Measurements from ENCODE around the gene QPCTL. TPM values are rescaled to one million over a fixed set of nuclear protein-coding genes. Genes with fewer than 3 reads are reported as not detected.

Gene QPCTL
- total RNA-seq, 4 donors from 2014 or later, result 0.75 to 17.3 (median 7.2) TPM

DNA sequence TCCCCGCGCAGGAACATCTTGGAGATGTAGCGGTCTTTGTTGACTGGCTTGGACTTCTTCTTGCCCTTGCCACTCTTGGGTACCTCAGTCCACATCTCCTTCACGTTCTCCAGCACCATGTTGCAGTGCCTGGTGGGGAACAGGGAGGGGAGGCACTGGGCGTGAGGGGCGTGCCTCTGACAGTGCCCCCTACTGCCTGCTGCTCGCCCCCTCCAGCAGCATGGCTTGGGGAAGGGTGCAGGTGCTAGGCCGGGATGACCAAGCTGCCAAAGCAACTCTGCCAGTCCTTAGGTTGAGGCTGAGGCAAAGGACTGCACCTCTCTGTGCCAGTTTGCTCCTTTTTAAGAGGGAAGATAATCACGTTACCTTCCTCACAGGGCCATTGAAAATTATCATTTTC is 4.9 kb upstream of the QPCTL start:
- no peaks in the 10 kb centered on the region for H3K9me3 ChIP-seq
- WGBS, 2 donors (ENCODE audit: low coverage in 1 of 2), result 89% methylated on average over 6 of the region's 9 CpGs; no CpG with 5 or more reads in 1 of the 2 donors
- no peaks in the 10 kb centered on the region for H3K27me3 ChIP-seq
- TF ChIP-seq POLR2A (IDR thresholded peaks at IDR 0.05), result no peak
- TF ChIP-seq EP300 (IDR thresholded peaks at IDR 0.05; ENCODE audit: low read depth), result no peak
- TF ChIP-seq, protein P1, sequence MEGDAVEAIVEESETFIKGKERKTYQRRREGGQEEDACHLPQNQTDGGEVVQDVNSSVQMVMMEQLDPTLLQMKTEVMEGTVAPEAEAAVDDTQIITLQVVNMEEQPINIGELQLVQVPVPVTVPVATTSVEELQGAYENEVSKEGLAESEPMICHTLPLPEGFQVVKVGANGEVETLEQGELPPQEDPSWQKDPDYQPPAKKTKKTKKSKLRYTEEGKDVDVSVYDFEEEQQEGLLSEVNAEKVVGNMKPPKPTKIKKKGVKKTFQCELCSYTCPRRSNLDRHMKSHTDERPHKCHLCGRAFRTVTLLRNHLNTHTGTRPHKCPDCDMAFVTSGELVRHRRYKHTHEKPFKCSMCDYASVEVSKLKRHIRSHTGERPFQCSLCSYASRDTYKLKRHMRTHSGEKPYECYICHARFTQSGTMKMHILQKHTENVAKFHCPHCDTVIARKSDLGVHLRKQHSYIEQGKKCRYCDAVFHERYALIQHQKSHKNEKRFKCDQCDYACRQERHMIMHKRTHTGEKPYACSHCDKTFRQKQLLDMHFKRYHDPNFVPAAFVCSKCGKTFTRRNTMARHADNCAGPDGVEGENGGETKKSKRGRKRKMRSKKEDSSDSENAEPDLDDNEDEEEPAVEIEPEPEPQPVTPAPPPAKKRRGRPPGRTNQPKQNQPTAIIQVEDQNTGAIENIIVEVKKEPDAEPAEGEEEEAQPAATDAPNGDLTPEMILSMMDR (IDR thresholded peaks at IDR 0.05), result no peak
- no peak for TF ChIP-seq POLR2AphosphoS5 (IDR thresholded peaks at IDR 0.05)
- no peak overlapping the region for H3K27ac ChIP-seq
- no peak for DNase-seq
- in situ Hi-C loops (cut with MboI; ENCODE audit: low pct_ligation_motif_present in 1 of 4, low pct_unique_long_range_greater_than_20kb in 1 of 4, low sequenced_read_pairs in 3 of 4) (no loop called here), intact Hi-C loops (cut with DNase I; ENCODE audit: low total_unique reads) (no loop called here)
- H3K4me3 ChIP-seq, result no peak overlapping the region
- H3K4me1 ChIP-seq, result peaks cover 0 to 11% (median 8%) of the 10 kb centered on the region in 4 donors
- peaks cover 0 to 32% (median 12%) of the 10 kb centered on the region in 4 donors for H3K36me3 ChIP-seq

DNA sequence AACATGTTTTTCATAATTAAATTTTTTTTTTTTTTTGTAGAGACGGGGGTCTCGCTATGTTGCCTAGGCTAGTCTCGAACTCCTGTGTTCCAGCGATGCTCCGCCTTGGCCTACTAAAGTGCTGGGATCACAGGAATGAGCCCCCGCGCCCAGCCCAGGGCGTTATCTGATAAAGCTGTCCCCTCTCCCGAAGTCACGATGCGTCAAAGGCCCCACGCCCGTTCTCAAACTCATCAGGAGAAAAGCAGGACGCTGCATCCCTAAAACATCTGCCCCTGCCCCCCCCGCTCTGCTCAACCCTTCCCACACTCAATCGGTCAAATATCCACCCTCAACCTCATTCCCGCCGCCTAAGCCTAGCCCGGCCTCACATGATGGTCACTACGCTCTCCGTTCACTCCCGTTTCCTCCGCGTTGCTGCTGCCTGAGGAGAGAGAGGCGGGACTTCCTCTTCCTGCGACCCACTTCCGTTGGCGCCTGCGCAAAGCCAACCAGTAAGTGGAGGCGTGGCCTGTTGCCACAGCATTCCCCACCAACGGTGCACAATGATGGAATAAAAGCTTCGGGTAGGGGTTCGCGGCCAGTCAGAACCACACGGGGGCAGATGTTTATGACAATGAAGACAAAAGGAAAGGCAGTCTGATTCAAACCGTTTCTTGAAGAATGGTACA is 815 bp upstream of the QPCTL start, which contains the start of gene SNRPD2:
SNRPD2 (minus strand) TSS at position 438 of the 671 bp plus-strand sequence; CDS start at position 373, 65 bp downstream.
- peak; percentile 95 for DNase-seq
- Histone ChIP-seq H3K9me3 (no peaks in the 10 kb centered on the region), H3K4me1 (peaks cover 3 to 17% (median 10%) of the 10 kb centered on the region in 4 donors), H3K4me3 (peak within 1 kb of the TSS; percentile 71 to 97 (median 90)), H3K36me3 (peaks cover 0 to 18% (median 8%) of the 10 kb centered on the region in 4 donors), H3K27me3 (no peaks in the 10 kb centered on the region), H3K27ac (peak within 1 kb of the TSS; percentile 95 to 100 (median 97))
- 0 to 1% methylated on average over 5 to 36 of the region's 36 CpGs for WGBS, 2 donors (ENCODE audit: low coverage in 1 of 2)
- in situ Hi-C loops (cut with MboI; ENCODE audit: low pct_ligation_motif_present in 1 of 4, low pct_unique_long_range_greater_than_20kb in 1 of 4, low sequenced_read_pairs in 3 of 4), result no loop called here
- TF ChIP-seq EP300 (IDR thresholded peaks at IDR 0.05; ENCODE audit: low read depth) (no peak), POLR2A (IDR thresholded peaks at IDR 0.05) (peak; percentile 93), POLR2AphosphoS5 (IDR thresholded peaks at IDR 0.05) (peak; percentile 95 to 97 (median 96))
- TF ChIP-seq, protein P1 (IDR thresholded peaks at IDR 0.05), result peak in 1 of 5 experiments; percentile 8
- intact Hi-C loops (cut with DNase I; ENCODE audit: low total_unique reads), result no loop called here

DNA sequence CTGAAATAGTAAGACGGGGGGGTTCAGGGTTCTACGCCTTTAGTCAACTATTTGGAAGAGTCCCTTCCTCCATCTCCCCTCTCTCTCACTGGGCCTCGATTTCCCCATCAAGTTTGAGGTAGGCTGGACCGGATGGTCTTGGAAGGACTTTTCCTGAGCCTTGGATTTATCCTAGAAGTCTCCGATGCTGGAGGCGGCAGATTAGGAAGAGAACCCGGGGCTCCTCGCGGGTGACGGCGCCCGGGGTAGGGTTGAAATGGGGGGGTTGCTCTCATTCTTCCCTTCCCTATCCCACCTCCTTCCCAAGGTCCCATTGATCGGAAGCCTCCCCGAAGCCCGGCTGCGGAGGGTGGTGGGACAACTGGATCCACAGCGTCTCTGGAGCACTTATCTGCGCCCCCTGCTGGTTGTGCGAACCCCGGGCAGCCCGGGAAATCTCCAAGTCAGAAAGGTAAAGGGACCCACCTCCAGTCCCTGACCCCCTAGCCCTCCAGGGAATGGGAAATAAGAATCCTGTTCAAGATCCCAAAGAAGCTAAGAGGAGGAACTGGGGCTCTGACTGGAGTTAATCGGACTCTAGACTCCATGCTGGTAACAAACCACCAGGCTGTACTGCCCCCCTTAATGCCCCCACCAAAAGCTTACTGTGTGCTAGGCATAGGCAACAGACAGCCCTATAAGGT is 781 bp downstream of the QPCTL start:
- Histone ChIP-seq H3K4me3 (peak overlapping the region; percentile 71 to 97 (median 90)), H3K36me3 (peaks cover 0 to 2% (median under 1%) of the 10 kb centered on the region in 4 donors), H3K9me3 (no peaks in the 10 kb centered on the region), H3K4me1 (peaks cover 3 to 17% (median 10%) of the 10 kb centered on the region in 4 donors), H3K27ac (peak overlapping the region; percentile 95 to 100 (median 97)), H3K27me3 (no peaks in the 10 kb centered on the region)
- in situ Hi-C loops (cut with MboI; ENCODE audit: low pct_ligation_motif_present in 1 of 4, low pct_unique_long_range_greater_than_20kb in 1 of 4, low sequenced_read_pairs in 3 of 4), result no loop called here
- intact Hi-C loops (cut with DNase I; ENCODE audit: low total_unique reads), result no loop called here
- WGBS, 2 donors (ENCODE audit: low coverage in 1 of 2), result 0 to 2% methylated on average over 2 to 22 of the region's 22 CpGs
- TF ChIP-seq, protein P1 (IDR thresholded peaks at IDR 0.05), result peak; percentile 87 to 93 (median 91)
- TF ChIP-seq EP300 (IDR thresholded peaks at IDR 0.05; ENCODE audit: low read depth) (no peak), POLR2A (IDR thresholded peaks at IDR 0.05) (no peak), POLR2AphosphoS5 (IDR thresholded peaks at IDR 0.05) (no peak)
- DNase-seq, result peak; percentile 89

DNA sequence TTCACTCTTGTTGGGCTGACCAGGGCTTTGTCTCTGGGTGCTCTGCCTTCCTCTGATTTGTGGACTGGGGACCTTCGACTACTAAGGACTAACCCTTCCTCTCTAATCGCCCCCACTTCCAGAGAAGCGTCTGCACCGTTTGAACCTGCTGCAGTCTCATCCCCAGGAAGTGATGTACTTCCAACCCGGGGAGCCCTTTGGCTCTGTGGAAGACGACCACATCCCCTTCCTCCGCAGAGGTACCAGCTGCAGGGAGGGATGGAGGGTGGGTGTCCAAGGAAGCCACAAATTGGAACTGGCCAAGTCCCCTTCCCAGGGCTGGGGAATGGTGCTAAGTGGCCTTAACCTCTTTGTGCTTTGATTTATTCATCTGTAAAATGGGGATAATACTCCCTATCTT is 9.2 kb downstream of the QPCTL start:
- Histone ChIP-seq H3K4me3 (no peak overlapping the region), H3K27me3 (no peaks in the 10 kb centered on the region), H3K4me1 (no peaks in the 10 kb centered on the region), H3K9me3 (no peaks in the 10 kb centered on the region), H3K27ac (no peak overlapping the region), H3K36me3 (peaks cover 0 to 8% (median 2%) of the 10 kb centered on the region in 4 donors)
- no peak for TF ChIP-seq POLR2A (IDR thresholded peaks at IDR 0.05)
- TF ChIP-seq POLR2AphosphoS5 (IDR thresholded peaks at IDR 0.05), result no peak
- DNase-seq, result no peak
- in situ Hi-C loops (cut with MboI; ENCODE audit: low pct_ligation_motif_present in 1 of 4, low pct_unique_long_range_greater_than_20kb in 1 of 4, low sequenced_read_pairs in 3 of 4), result no loop called here
- intact Hi-C loops (cut with DNase I; ENCODE audit: low total_unique reads), result no loop called here
- 73 to 80% methylated on average over 1 to 7 of the region's 7 CpGs for WGBS, 2 donors (ENCODE audit: low coverage in 1 of 2)
